Type B pancreatic cell (in vitro differentiated cells): ENCODE results near the gene FXYD3. TPM values are rescaled to one million over a fixed set of nuclear protein-coding genes. Genes with fewer than 3 reads are reported as not detected.

ENCODE experiments used
- DNase-seq: peaks from one replicate; pipeline ENCODE4 v3.0.0; 2021; ENCODE audit warnings: mixed read lengths; ENCODE audit not compliant: unreplicated experiment; ENCODE audit errors: extremely low spot score
- H3K27ac Mint-ChIP-seq: 2 replicates; pipeline ENCODE4 v1.8.0; 2021; ENCODE audit warnings: mild to moderate bottlenecking, mixed read lengths
- H3K27me3 Mint-ChIP-seq: 2 replicates; pipeline ENCODE4 v1.8.0; 2021; ENCODE audit warnings: mixed read lengths
- H3K36me3 Mint-ChIP-seq: 2 replicates; pipeline ENCODE4 v1.8.0; 2021; ENCODE audit warnings: mixed read lengths
- H3K4me1 Mint-ChIP-seq: one replicate; pipeline ENCODE4 v1.8.0; 2021; ENCODE audit warnings: mixed read lengths; ENCODE audit not compliant: unreplicated experiment
- H3K4me3 Mint-ChIP-seq: 2 replicates; pipeline ENCODE4 v1.8.0; 2021; ENCODE audit warnings: mild to moderate bottlenecking, mixed read lengths
- H3K9me3 Mint-ChIP-seq: 2 replicates; pipeline ENCODE4 v1.8.0; 2021; ENCODE audit warnings: mixed read lengths
- total RNA-seq: library from RNA; stranded (reverse); gene quantifications from 2 replicates; pipeline ENCODE4 v1.2.1, GENCODE V29; 2021; ENCODE audit warnings: low replicate concordance
- TF ChIP-seq, protein P1 (sequence below): fragments of 200-600 bp; sonication (generic); conservative IDR thresholded peaks from 2 replicates; pipeline ENCODE4 v1.5.0; 2021; ENCODE audit warnings: antibody characterized with exemption, mild to moderate bottlenecking

The FXYD3 gene
- total RNA-seq, 1 donor from 2014 or later: 77.5 TPM

DNA sequence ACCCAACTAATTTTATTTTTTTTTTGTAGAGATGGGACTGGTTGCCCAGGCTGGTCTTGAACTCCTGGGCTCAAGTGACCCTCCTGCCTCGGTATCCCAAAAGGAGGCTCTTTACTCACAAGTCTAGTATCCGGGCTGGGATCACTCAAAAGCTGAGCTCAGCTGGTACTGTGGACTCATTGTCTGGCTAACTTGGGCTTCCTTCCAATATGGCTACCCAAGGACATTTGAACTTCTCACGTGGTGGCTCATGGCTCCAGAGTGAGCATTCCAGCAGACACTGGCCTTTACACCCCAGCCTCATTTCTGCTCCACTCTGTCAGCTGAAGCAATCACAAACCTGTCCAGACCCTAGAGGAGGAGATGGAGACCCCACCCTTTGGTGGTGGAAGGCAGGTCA is 45.2 kb upstream of the FXYD3 start:
- Mint-ChIP-seq H3K36me3 (no peaks in the 10 kb centered on the region), H3K27me3 (peaks cover 3% of the 10 kb centered on the region), H3K27ac (no peak overlapping the region), H3K9me3 (no peaks in the 10 kb centered on the region), H3K4me1 (peaks cover 13% of the 10 kb centered on the region), H3K4me3 (no peak overlapping the region)
- TF ChIP-seq, protein P1, sequence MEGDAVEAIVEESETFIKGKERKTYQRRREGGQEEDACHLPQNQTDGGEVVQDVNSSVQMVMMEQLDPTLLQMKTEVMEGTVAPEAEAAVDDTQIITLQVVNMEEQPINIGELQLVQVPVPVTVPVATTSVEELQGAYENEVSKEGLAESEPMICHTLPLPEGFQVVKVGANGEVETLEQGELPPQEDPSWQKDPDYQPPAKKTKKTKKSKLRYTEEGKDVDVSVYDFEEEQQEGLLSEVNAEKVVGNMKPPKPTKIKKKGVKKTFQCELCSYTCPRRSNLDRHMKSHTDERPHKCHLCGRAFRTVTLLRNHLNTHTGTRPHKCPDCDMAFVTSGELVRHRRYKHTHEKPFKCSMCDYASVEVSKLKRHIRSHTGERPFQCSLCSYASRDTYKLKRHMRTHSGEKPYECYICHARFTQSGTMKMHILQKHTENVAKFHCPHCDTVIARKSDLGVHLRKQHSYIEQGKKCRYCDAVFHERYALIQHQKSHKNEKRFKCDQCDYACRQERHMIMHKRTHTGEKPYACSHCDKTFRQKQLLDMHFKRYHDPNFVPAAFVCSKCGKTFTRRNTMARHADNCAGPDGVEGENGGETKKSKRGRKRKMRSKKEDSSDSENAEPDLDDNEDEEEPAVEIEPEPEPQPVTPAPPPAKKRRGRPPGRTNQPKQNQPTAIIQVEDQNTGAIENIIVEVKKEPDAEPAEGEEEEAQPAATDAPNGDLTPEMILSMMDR: no peak
- no peak for DNase-seq

DNA sequence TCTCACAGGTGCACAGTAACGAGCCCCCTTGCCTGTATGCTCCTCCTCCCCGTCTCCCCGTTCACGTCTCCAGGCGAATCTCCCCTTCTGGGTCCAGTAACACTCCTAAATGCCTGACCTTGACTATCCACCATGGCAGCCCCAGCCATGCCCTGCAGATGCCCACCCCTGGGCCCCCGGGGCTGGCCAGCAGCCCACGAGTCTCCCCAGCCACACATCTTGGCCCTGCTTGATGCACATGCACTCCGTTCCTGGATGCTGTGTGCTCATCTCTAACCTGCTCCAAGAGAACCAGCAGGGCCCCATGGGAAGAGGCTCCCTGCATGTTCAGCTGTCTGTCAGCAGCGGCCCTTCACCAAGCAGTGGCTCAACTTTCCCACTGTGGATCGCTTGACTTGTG is 42.1 kb upstream of the FXYD3 start:
- Mint-ChIP-seq H3K27ac (no peak overlapping the region), H3K36me3 (no peaks in the 10 kb centered on the region), H3K27me3 (peaks cover under 1% of the 10 kb centered on the region), H3K4me1 (peaks cover 5% of the 10 kb centered on the region), H3K4me3 (no peak overlapping the region), H3K9me3 (no peaks in the 10 kb centered on the region)
- no peak for DNase-seq
- TF ChIP-seq, protein P1: no peak

DNA sequence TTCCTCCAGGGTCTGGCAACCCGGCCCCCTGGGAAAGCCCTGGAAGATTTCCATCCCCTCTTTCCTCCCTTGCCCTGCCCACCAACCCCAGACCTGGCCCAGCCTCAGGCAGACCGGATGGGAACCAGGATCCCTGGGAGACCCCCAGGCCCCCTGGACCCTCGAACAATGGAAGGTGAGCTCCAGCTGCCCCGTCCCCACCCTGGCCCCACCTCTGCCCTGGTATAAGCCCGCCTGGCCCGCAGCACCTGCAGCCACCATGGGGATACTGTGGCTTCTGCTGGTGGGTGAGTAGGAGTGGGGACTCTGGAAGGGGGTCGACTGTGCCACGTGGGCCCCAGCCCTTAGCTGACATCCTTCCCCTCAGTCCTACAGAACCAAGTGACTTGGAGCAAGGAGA is 41.7 kb upstream of the FXYD3 start:
- TF ChIP-seq, protein P1: no peak
- Mint-ChIP-seq H3K4me3 (no peak overlapping the region), H3K9me3 (no peaks in the 10 kb centered on the region), H3K27ac (no peak overlapping the region), H3K4me1 (peaks cover under 1% of the 10 kb centered on the region), H3K27me3 (peaks cover 3% of the 10 kb centered on the region), H3K36me3 (no peaks in the 10 kb centered on the region)
- DNase-seq: no peak

DNA sequence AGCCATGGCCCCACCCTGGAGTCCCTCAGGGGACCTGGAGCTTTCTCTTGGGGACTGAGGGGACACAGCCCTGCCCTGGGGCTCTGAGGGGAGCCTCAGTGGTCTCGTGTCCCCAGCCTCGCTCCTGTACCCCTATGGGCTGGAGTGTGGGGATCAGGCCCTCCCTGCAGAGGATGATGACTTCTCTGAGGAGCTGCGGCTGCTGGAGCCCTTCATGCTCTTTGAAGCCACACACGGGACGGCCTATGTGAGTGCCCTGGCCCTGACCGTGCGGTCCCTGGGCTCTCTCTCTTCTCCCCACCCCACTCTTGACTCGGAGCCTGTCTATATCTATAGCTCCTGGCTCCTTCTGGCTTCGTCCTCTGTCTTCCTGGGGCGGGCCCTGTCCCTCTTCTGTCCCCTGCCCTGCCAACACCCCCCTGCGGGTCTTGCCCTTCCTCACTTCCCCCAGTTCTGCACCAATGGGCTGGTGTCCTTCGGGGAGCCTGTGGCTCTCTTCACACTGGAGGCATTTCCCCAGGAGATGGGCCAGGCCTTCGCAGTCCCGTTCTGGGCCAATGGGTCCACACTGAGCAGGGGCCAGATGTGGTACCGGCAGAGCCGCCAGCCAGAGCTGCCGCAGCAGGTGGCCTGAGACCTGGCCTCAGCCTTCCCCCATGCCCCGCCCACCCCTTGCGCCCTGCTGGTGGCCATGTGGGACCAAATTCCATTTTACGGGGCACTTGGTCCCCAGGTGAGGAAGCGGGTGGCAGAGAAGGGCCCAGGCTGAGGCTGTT is 41.0 kb upstream of the FXYD3 start:
- H3K9me3 Mint-ChIP-seq: no peaks in the 10 kb centered on the region
- TF ChIP-seq, protein P1: no peak
- no peak overlapping the region for H3K4me3 Mint-ChIP-seq
- peaks cover 6% of the 10 kb centered on the region for H3K27me3 Mint-ChIP-seq
- no peak overlapping the region for H3K27ac Mint-ChIP-seq
- no peaks in the 10 kb centered on the region for H3K36me3 Mint-ChIP-seq
- H3K4me1 Mint-ChIP-seq: no peaks in the 10 kb centered on the region
- DNase-seq: no peak

DNA sequence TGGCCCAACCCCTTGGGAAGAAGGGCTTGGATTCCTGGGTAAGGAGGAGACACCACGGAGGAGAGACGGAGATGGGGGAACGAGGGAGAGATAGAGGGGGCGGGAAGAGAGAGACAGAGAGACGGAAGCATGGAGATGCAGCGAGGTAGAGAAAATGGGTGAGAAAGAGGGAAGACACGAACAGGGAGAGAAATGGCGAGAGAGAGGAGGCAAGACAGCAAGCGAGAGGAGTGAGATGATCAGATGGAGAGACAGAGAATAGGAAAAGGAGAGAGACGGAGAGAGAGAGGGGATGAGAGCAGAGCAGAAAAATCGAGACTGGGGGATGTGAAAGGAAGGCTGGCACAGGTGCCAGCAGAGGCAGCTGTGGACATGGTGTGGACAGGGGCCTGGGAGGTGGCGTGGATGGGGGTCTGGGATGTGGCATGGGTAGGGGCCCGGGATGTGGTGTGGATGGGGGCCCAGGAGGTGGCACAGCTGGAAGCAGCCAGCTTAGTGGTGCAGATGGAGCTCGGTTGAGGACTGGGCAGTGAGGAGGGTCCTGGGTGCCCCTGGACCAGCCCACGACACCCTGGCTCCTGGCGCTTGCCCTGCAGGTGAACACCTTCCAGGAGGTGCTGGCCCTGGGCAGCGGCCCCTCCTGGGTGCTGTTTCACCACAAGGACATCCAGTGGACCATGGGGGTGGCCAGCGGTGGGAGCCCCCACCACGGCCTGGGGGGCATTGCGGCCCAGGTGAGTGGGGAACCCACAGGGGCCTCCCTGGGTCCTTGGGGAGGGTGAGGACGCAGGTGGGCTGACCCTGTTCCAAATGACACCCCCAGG is 40.2 kb upstream of the FXYD3 start:
- no peak for DNase-seq
- TF ChIP-seq, protein P1: no peak
- Mint-ChIP-seq H3K27me3 (peaks cover 6% of the 10 kb centered on the region), H3K4me3 (no peak overlapping the region), H3K36me3 (no peaks in the 10 kb centered on the region), H3K27ac (no peak overlapping the region), H3K9me3 (no peaks in the 10 kb centered on the region), H3K4me1 (no peaks in the 10 kb centered on the region)
